HG02885 (cell line): ENCODE data around the gene MPZL2.
"Not testable (repeated sequence)": the region's sequence is repeated elsewhere in the genome, so short reads cannot be mapped to it uniquely, and the experiment has no call there.

Source experiments
- ATAC-seq: cut with Tn5 transposase; IDR thresholded peaks from one replicate; pipeline ENCODE4 v1.9.1; 2021; ENCODE audit warnings: mild to moderate bottlenecking; ENCODE audit not compliant: unreplicated experiment, poor library complexity

Gene MPZL2

GRCh38 chr11:118263695-118264568 is at the start of gene MPZL2:
TSS of gene MPZL2 (minus strand) at chr11:118264297. CDS start at chr11:118264153, 144 bp downstream.
- ATAC-seq: no peak

DNA sequence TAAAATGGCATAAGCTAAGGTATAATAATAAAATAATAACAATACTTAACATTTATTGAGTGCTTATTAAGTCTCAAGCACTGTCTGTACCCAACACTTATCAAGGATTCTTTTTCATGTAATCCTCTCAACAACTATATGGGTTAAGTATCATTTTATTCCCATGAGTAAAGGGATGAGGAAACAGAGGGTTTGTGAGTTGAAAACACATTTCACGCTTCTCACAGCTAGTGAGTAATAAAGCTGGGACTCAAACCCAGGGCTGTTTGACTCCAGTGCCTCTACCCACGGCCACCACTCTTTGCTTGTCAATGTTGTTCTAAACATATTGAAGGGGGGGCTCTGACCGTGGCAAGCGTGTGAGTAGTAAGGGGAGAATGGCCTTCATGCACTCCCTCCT is 49.1 kb upstream of the MPZL2 start:
- no peak for ATAC-seq

DNA sequence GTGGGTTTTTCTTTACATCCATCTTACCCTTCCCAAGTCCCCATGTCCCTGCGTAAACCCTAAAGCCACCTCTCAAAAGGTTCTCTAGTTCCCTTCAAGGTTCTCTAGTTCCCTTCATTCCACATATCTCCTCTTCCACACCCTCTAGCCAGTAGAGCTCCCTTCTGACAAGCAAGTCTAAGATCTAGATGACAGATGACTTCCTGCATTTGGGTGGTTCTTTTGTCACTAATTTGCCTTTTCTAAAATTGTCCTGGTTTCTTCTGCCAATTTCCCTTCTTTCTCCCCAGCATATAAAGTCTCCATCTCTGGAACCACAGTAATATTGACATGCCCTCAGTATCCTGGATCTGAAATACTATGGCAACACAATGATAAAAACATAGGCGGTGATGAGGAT is 48.2 kb upstream of the MPZL2 start:
- ATAC-seq: no peak

DNA sequence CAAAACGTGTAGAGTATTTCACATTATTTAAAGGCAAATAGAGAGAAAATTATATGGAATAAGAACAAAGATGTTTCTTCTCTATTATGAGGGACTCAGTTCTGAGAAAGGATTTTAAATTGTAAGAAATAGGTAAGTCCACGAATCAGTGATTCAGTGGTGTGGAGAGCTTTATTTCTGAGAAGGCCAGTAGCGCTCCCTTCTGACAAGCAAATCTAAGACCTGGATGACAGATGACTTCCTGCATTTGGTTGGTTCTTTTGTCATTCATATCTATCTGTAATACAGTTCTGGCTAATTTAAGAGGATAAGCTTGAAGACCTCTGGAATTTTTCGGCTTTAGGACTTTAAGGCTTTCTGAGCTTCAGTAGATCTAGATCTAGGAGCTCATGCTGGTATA is 47.4 kb upstream of the MPZL2 start:
- ATAC-seq: no peak

DNA sequence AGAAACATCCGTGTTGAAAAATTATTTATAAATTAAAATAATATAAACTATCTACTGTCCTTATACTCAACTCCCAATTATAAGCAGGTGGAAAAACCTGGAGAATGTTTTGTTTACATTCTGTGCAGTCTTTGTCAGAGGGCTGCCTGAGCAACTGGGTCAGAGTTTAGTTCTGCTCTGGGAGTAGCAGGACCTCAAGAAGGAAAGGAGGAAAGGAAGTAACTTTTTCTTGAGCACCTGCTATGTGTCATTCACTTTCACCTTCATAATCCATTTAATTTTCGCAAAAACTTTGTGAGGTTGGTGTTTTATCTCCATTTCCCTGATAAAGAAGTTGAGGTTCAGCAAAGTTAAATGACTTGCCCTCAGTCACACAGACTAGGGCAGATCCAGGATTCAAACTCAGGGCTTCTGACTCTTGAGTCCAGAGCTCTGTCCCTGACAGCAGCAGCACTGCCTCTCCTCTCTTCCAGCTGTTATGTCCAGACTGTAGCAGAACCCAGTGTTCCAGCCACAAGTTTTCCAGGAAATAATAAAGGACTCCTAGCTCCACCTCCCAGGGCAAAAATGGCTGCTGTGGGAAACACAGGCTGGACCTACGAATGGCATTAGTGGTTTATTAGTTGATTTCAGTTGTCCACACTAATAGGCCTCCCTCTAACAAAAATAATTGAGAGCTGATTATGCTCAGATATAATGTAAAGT is 46.8 kb upstream of the MPZL2 start:
- ATAC-seq: no peak

GRCh38 chr11:118310271-118310670 is 46.2 kb upstream of the MPZL2 start:
- ATAC-seq: no peak

GRCh38 chr11:118308995-118309528 is 45.0 kb upstream of the MPZL2 start:
- not testable (repeated sequence) for ATAC-seq

GRCh38 chr11:118306556-118306955 is 42.5 kb upstream of the MPZL2 start:
- ATAC-seq: no peak

- no peak for ATAC-seq
Measured at GRCh38 chr11:118305726-118306125, 41.6 kb upstream of the MPZL2 start.

GRCh38 chr11:118304568-118305248 is 40.6 kb upstream of the MPZL2 start, which contains the start of gene CD3E:
TSS of gene CD3E (plus strand) at chr11:118304730. CDS start at chr11:118304953, 223 bp downstream.
- ATAC-seq: no peak

DNA sequence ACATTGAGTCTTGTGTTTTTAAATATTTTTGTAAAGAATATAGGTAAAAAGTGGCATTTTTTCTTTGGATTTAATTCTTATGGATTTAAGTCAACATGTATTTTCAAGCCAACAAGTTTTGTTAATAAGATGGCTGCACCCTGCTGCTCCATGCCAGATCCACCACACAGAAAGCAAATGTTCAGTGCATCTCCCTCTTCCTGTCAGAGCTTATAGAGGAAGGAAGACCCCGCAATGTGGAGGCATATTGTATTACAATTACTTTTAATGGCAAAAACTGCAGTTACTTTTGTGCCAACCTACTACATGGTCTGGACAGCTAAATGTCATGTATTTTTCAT is 40.1 kb upstream of the MPZL2 start:
- ATAC-seq: no peak

GRCh38 chr11:118301600-118302195 is 37.6 kb upstream of the MPZL2 start:
- ATAC-seq: no peak

DNA sequence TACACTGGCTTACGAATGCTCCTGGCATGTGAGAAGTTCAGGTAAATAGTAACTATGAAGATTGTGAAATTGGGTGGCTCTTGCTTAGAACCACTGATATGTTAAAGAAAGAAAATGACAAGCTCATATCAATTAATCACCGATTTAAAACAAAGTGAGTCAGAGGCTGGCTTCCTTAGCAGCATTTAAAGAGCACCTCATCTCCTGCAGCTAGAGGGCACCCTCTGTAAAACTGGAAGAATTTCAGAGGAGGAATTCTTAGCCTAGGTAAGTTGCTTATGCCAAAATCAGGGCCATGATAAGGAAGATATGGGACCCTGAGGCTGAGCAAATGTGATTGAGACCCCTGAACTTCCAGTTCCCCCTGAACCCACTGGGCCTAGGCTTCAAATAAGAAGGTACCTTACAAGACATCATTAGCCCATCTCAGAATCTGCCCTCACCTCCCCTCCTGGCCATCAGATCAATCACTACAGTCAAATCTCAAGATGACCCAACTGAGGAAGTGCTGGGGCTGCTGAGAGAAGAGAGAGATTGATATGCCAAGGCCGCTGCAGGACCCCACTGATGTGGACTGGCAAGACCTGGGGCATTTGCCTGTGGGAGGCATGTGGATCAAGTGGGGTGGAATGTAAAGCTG is 31.8 kb upstream of the MPZL2 start:
- ATAC-seq: no peak

DNA sequence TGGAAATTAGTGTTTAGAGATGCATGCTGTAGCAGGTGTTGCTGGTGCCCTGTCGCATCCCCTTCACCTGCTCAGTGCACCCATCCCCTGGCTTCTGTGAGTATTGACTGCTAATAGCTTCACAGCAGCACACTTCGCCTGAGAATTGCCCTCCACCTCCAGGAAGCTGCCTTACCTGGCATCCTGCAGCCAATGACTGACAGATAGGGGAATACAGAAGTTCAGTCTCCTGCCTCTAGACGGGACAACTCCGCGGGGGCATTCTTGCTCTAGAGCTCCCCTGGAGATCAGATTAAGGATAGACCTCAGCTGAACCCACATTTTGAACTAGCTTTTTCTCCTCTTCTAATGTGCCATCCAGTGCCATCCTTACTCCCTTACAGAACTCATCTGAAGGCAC is 31.1 kb upstream of the MPZL2 start:
- no peak for ATAC-seq

DNA sequence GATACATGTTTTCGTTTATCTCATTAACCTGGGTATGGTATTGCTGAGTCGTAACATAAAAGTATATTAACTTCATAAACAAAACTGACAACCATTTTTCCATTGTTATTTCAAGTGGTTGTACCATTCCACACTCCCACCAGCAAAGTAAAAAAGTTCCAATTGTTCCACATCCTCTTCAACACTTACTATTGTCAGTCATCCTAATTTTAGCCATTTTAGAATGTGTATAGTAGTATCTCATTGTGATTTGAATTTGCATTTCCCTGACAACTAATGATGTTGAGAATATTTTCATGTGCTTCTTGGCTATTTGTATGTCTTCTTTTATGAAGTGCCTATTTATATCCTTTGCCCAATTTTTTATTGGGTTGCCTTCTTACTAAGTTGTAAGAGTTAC is 30.0 kb upstream of the MPZL2 start:
- no peak for ATAC-seq

GRCh38 chr11:118291477-118292135 is 27.5 kb upstream of the MPZL2 start:
- ATAC-seq: no peak

DNA sequence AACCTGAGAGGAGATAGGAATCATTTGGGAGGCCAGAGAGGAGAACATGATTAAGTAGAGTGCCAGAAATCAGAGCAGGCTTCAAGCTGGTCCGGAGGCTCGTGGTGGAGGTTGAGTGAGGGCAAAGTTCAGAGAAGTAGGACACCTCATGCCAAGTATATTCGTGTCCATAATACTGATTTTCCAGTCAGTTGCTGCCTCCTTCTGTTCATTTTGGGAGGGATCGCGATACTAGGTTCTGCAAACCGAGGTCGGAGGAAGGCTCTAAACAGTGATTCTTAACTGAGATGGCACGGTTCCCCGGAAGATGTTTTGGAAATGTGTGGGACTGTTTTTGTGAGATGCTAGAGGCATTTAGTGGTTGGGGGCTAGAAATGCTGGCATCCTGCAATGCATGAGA is 26.8 kb upstream of the MPZL2 start:
- no peak for ATAC-seq

DNA sequence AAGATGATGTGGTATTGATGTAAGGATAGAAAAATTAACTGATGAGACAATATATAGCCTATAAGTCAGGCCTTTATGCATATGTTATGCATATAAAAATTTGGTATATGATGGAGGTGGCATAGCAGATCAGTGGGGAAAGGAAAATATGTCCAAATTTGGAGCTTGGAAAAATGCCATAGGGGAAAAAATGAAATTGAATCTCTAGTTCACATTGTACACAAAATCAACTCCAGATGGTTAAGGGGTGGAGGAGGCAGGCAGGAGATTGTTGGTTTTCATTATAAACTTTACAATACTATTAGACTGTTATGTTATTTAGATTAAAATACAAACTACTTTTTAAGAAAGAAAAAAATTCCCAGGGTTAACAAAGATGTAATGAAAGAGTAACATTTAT is 25.3 kb upstream of the MPZL2 start:
- no peak for ATAC-seq

- no peak for ATAC-seq
Measured at GRCh38 chr11:118287006-118287405, 22.9 kb upstream of the MPZL2 start.
